RCC 7860 (cell line): Measurements from ENCODE around the gene HYLS1.

Experiments used
- DNase-seq: peaks from one replicate; pipeline ENCODE4 v3.0.0-alpha.2; 2015; ENCODE audit warnings: low spot score
- FAIRE-seq: peaks from 2 replicates; lab custom pipeline; 2012; peaks lifted over from hg19 to GRCh38; lab: Jason Lieb, UNC

The HYLS1 gene

GRCh38 chr11:125947419-125948277, 60.2 kb downstream of the HYLS1 start:
- FAIRE-seq (no peak), DNase-seq (no peak)

DNA sequence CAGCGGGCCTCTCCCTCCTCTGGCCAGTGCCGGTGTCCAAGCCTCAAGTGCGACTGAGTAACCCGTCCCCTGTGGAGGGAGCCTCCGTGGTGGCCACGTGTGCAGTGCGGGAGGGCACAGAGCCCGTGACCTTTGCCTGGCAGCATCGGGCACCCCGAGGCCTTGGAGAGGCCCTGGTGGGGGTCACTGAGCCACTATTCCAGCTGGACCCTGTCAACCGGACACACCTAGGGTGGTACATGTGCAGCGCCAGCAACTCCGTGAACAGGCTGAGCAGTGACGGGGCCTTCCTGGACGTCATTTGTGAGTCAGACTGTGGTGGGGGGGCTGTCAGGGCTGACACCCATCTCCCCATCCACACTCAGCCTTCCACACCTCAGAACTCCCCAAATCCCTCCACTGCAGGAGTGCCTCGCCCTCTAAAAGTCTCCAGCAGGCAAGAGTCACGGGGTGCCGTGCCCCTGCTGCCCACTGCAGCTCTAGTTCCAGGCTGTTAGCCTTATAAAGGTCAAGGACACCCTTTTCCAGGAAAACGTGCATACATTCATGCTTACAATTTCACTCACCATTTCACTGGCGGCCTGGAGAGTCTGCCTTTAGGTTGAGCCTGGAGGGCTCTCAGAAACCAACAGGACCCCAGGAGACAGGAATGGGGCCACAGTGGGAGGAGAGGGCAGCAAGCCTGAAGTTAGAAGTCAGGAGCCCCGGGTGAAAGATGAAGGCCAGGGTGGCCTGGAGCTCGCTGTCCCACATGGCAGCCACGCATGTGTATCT, 61.0 kb downstream of the HYLS1 start:
- FAIRE-seq = no peak
- DNase-seq = no peak

DNA sequence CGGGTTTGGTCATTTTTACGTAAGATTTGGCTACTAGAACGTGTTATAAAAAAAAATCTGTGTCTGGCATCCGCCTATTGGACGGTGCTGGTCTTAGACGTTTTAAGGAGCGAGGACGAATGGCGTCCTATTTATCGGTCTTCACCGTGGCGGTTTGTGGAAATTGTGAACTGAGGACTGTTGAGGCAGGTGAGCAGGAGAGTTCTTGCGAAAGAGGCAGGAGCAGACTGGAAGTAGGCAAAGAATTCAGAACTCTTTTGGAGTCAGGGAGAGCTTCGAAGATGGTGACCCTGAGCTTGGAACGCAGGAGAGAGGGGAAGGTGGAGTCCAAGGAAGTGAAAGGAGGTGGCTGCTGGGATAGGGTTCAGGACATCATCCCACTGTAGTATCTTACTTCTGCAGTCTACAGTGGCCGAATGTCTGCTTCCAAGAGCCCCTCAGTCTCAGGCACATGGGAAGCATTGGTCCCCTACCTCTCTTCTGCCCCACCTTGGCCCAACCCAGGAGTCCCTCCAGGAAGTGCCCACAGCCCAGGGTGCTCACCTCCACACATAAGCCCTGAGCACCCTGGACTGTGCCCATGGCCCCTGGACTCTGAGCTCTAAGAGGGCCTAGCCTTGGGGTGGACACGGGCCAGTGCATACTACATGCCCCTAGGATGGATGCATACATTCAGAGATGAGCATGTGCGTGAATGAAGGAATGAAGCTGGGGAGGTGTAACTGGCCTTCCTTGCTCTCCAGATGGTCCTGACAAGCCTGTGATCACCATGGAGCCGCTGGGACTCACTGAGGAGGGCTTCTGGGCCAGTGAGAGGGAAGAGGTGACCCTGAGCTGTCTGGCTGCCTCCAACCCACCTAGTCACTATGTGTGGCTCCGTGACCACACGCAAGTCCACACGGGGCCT, 62.1 kb downstream of the HYLS1 start:
- DNase-seq (no peak), FAIRE-seq (no peak)

GRCh38 chr11:125950178-125950490, 62.7 kb downstream of the HYLS1 start:
- DNase-seq (no peak), FAIRE-seq (no peak)
